Naive thymus-derived CD4-positive, alpha-beta T cell (primary cell): ENCODE measurements around the gene KLK6. TPM values are rescaled to one million over a fixed set of nuclear protein-coding genes. Genes with fewer than 3 reads are reported as not detected.

Experiments used
- ATAC-seq: fragments of 150-1000 bp; cut with Tn5 transposase; 2 replicates; pipeline ENCODE4 v1.10.0; 2021; ENCODE audit warnings: mild to moderate bottlenecking, moderate library complexity
- CTCF ChIA-PET: fragments of 350-600 bp; sonication (Branson Sonifier 250); formaldehyde crosslinking; loops from one replicate; lab custom pipeline; 2021; ENCODE audit warnings: antibody characterized with exemption; lab: Charles Lee
- POLR2A ChIA-PET: fragments of 350-600 bp; sonication (Branson Sonifier 250); formaldehyde crosslinking; loops from one replicate; lab custom pipeline; 2021; ENCODE audit warnings: antibody characterized with exemption, inconsistent platforms; lab: Charles Lee
- DNase-seq, 9 donors: peaks; one replicate each; pipeline versions ENCODE4 v3.0.0 to v3.0.0-alpha.2; 2020 to 2022; ENCODE audit warnings: mixed read lengths in 1 of 9
- H3K27ac ChIP-seq: one replicate; pipeline ENCODE4 v1.7.0; 2013; ENCODE audit warnings: mild to moderate bottlenecking, low read depth, low read length, moderate library complexity
- H3K27me3 ChIP-seq, 2 donors: one replicate each; pipeline ENCODE4 v1.7.0; 2013; ENCODE audit warnings: low read length in 2 of 2, mild to moderate bottlenecking in 2 of 2, moderate library complexity in 2 of 2; ENCODE audit not compliant: control insufficient read depth in 2 of 2, insufficient read depth in 2 of 2
- H3K36me3 ChIP-seq, 3 experiments: 1 replicate in 2 of 3; 2 replicates in 1 of 3; pipeline ENCODE4 v1.7.0; 2013; ENCODE audit warnings: low read length in 3 of 3, mild to moderate bottlenecking in 3 of 3, moderate library complexity in 1 of 3; ENCODE audit not compliant: insufficient read depth in 3 of 3, control insufficient read depth in 2 of 3
- H3K4me1 ChIP-seq, 2 donors: one replicate each; pipeline ENCODE4 v1.7.0; 2013; ENCODE audit warnings: low read length in 2 of 2, mild to moderate bottlenecking in 2 of 2, moderate library complexity in 1 of 2; ENCODE audit not compliant: control insufficient read depth in 2 of 2, insufficient read depth in 2 of 2
- H3K4me3 ChIP-seq: 2 replicates; pipeline ENCODE4 v1.7.0; 2013; ENCODE audit warnings: mild to moderate bottlenecking, low read length
- H3K9me3 ChIP-seq, 3 experiments: 1 replicate in 2 of 3; 2 replicates in 1 of 3; pipeline ENCODE4 v1.7.0; 2013; ENCODE audit warnings: low read length in 3 of 3; ENCODE audit not compliant: control insufficient read depth in 2 of 3
- H3K27ac Mint-ChIP-seq, 9 donors: one replicate each; pipeline ENCODE4 v1.8.0; 2020 to 2022; ENCODE audit warnings: mixed read lengths in 9 of 9, mild to moderate bottlenecking in 8 of 9, moderate library complexity in 5 of 9, inconsistent platforms in 2 of 9
- H3K27me3 Mint-ChIP-seq, 5 donors: one replicate each; pipeline ENCODE4 v1.8.0; 2021 to 2022; ENCODE audit warnings: mixed read lengths in 5 of 5, mild to moderate bottlenecking in 1 of 5
- H3K36me3 Mint-ChIP-seq, 5 donors: one replicate each; pipeline ENCODE4 v1.8.0; 2020 to 2022; ENCODE audit warnings: mixed read lengths in 5 of 5, mild to moderate bottlenecking in 3 of 5, inconsistent platforms in 1 of 5
- H3K4me1 Mint-ChIP-seq, 7 donors: one replicate each; pipeline ENCODE4 v1.8.0; 2020 to 2022; ENCODE audit warnings: mixed read lengths in 7 of 7, mild to moderate bottlenecking in 3 of 7, inconsistent platforms in 1 of 7
- H3K4me3 Mint-ChIP-seq, 10 donors: one replicate each; pipeline ENCODE4 v1.8.0; 2020 to 2022; ENCODE audit warnings: mild to moderate bottlenecking in 10 of 10, mixed read lengths in 10 of 10, moderate library complexity in 6 of 10, inconsistent platforms in 2 of 10
- H3K9me3 Mint-ChIP-seq, 11 donors: one replicate each; pipeline ENCODE4 v1.8.0; 2020 to 2022; ENCODE audit warnings: mixed read lengths in 11 of 11, mild to moderate bottlenecking in 4 of 11, inconsistent platforms in 1 of 11, moderate library complexity in 1 of 11
- intact Hi-C, 2 donors: fragments of 100-400 bp; cut with micrococcal nuclease; formaldehyde crosslinking; loops; one replicate each; pipeline ENCODE4 v1.15.1; 2023
- polyA plus RNA-seq, 2 donors: library from polyadenylated mRNA; unstranded; fragments of 300-500 nt; fragmentation: Illumina TruSeq; gene quantifications; one replicate each; pipeline ENCODE4 v1.2.3, GENCODE V29; 2021
- total RNA-seq, 6 experiments: library from RNA in 5 of 6; stranded (reverse) in 5 of 6; gene quantifications; 1 replicate in 5 of 6; 2 replicates in 1 of 6; pipeline ENCODE4 v1.2.3 and lab custom pipeline; 2021 to 2026

Gene KLK6
- total and polyA plus RNA-seq, 7 experiments from 2014 or later: not detected

DNA sequence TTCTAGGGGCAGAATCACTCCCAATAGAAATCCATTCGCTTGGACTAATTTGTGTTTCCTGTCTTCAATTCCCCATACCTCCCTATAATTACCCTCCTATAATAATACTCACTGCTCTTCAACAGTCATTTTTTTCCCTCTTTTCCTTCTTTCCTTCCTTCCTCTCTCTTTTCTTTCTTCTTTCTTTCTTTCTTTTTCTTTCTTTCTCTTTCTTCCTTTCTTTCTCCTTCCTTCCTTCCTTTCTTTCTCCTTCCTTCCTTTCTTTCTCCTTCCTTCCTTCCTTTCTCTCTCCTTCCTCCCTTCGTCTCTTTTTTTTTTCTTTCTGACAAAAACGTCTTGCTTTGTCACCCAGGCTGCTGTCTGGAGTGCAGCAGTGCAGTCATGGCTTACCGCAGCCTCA, 24.6 kb downstream of the KLK6 start:
- no peaks in the 10 kb centered on the region for H3K9me3 ChIP-seq
- ChIA-PET CTCF (no interaction called here), POLR2A (no interaction called here)
- DNase-seq: no peak
- H3K27ac Mint-ChIP-seq: no peak overlapping the region
- no peak overlapping the region for H3K4me3 Mint-ChIP-seq
- H3K27me3 ChIP-seq: no peaks in the 10 kb centered on the region
- no peak overlapping the region for H3K4me3 ChIP-seq
- H3K27me3 Mint-ChIP-seq: peaks cover 2 to 62% (median 53%) of the 10 kb centered on the region in 5 donors
- intact Hi-C loops: no loop called here
- peaks cover 0 to 28% (median 7%) of the 10 kb centered on the region in 11 donors for H3K9me3 Mint-ChIP-seq
- H3K4me1 ChIP-seq: no peaks in the 10 kb centered on the region
- peaks cover 0 to 8% (median 4%) of the 10 kb centered on the region in 5 donors for H3K36me3 Mint-ChIP-seq
- no peaks in the 10 kb centered on the region for H3K36me3 ChIP-seq
- ATAC-seq: no peak
- no peaks in the 10 kb centered on the region for H3K4me1 Mint-ChIP-seq
- no peak overlapping the region for H3K27ac ChIP-seq

DNA sequence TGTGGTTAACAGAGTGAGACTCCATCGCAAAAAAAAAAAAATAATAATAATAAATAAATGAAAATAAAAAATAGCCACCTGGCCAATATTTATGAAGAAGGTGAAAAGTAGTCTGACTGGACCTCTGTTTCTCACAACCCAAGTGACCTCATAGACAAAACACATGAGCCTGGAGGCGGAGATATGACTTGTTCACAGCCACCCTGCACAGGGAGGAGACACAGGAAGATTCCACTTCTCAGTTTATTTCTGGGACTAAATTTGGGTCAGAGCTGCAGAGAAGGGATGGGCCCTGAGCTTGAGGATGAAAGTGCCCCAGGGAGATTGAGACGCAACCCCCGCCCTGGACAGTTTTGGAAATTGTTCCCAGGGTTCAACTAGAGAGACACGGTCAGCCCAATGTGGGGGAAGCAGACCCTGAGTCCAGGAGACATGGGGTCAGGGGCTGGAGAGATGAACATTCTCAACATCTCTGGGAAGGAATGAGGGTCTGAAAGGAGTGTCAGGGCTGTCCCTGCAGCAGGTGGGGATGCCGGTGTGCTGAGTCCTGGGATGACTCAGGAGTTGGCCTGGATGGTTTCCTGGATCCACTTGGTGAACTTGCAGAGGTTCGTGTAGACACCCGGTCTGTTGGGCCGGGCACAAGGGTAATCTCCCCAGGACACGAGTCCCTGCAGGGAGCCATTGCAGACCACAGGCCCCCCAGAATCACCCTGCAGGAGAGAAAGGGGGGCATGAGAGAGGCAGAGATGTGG, 26.1 kb downstream of the KLK6 start:
- peaks cover 0 to 11% (median 3%) of the 10 kb centered on the region in 5 donors for H3K36me3 Mint-ChIP-seq
- intact Hi-C loops: no loop called here
- CTCF ChIA-PET: no interaction called here
- POLR2A ChIA-PET: no interaction called here
- no peak overlapping the region for H3K4me3 ChIP-seq
- H3K9me3 ChIP-seq: peaks cover 0 to 6% (median 0%) of the 10 kb centered on the region in 3 experiments
- peaks cover 2 to 58% (median 43%) of the 10 kb centered on the region in 5 donors for H3K27me3 Mint-ChIP-seq
- peaks cover 0 to 32% (median 8%) of the 10 kb centered on the region in 11 donors for H3K9me3 Mint-ChIP-seq
- no peaks in the 10 kb centered on the region for H3K27me3 ChIP-seq
- no peak overlapping the region for H3K27ac Mint-ChIP-seq
- H3K36me3 ChIP-seq: no peaks in the 10 kb centered on the region
- no peaks in the 10 kb centered on the region for H3K4me1 Mint-ChIP-seq
- H3K27ac ChIP-seq: no peak overlapping the region
- H3K4me3 Mint-ChIP-seq: no peak overlapping the region
- no peak for ATAC-seq
- no peaks in the 10 kb centered on the region for H3K4me1 ChIP-seq
- DNase-seq: no peak

DNA sequence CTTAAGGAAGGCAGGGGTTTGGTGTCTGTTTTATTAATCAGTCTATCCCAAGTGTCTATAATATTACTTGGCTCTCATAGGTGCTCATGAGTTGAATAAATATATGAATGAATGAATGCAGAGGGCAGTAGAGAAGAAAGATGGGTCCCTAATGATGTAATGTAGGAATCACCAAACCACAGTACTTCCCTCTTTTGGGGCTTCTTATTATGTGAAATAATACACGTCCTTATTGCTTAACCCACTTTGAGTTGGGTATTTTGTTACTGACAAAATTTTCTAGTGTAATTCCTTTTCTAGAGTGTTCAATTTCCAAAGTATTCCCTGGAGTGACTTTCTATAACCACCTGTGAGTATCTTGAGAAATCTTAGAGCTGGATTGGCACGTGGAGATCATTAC, 29.8 kb downstream of the KLK6 start:
- no peak overlapping the region for H3K27ac Mint-ChIP-seq
- H3K27me3 Mint-ChIP-seq: peaks cover 6 to 60% (median 49%) of the 10 kb centered on the region in 5 donors
- Histone ChIP-seq H3K27ac (no peak overlapping the region), H3K9me3 (peaks cover 0 to 6% (median 0%) of the 10 kb centered on the region in 3 experiments), H3K27me3 (no peaks in the 10 kb centered on the region), H3K4me3 (no peak overlapping the region), H3K36me3 (no peaks in the 10 kb centered on the region), H3K4me1 (no peaks in the 10 kb centered on the region)
- H3K36me3 Mint-ChIP-seq: peaks cover 0 to 11% (median 3%) of the 10 kb centered on the region in 5 donors
- no peak overlapping the region for H3K4me3 Mint-ChIP-seq
- no peaks in the 10 kb centered on the region for H3K4me1 Mint-ChIP-seq
- intact Hi-C loops: no loop called here
- H3K9me3 Mint-ChIP-seq: peaks cover 0 to 32% (median 6%) of the 10 kb centered on the region in 11 donors
- ChIA-PET CTCF (no interaction called here), POLR2A (no interaction called here)
- DNase-seq (no peak), ATAC-seq (no peak)

DNA sequence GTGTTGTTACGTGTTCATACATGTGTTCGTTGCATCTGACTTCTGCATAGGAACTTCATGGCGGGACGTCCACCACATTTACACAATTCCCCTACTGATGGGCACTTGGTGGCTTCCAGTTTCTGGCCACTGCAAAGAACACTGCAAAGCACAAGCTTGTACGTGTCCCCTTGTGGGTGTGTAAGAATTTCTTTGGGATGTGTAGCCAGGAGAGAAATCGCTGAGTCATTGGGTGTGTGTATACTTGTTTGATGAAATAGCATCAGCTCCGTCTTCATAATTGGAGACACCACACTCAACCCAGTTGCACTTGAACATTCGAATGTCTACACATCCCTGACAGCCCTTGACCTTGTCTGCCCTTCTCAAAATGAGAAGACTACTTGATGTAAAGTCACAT, 35.8 kb downstream of the KLK6 start:
- no peaks in the 10 kb centered on the region for H3K4me1 ChIP-seq
- no peak for DNase-seq
- no peak overlapping the region for H3K4me3 Mint-ChIP-seq
- H3K9me3 Mint-ChIP-seq: no peaks in the 10 kb centered on the region
- H3K36me3 Mint-ChIP-seq: no peaks in the 10 kb centered on the region
- intact Hi-C loops: no loop called here
- H3K4me1 Mint-ChIP-seq: peaks cover 0 to 11% (median 5%) of the 10 kb centered on the region in 7 donors
- H3K27ac ChIP-seq: no peak overlapping the region
- ATAC-seq: no peak
- H3K27me3 ChIP-seq: no peaks in the 10 kb centered on the region
- ChIA-PET POLR2A (no interaction called here), CTCF (no interaction called here)
- no peaks in the 10 kb centered on the region for H3K36me3 ChIP-seq
- no peak overlapping the region for H3K4me3 ChIP-seq
- H3K27ac Mint-ChIP-seq: no peak overlapping the region
- no peaks in the 10 kb centered on the region for H3K9me3 ChIP-seq
- H3K27me3 Mint-ChIP-seq: peaks cover 16 to 61% (median 43%) of the 10 kb centered on the region in 5 donors

DNA sequence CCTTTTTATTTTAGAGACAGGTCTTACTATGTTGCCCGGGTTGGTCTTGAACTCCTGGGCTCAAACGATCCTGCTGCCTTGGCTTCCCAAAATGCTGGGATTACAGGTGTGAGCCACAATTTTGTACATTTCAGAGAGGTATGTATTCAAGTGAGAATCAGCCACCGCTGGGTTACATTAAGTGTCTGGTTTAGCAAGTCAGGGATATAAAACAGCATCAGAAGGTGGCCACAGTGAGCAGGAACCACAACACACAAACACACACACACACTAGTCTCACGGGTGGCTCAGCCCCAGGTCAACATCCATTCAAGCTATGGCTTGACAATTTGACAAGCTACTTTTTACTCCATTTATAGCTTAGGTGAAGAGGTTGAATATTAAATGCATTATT, 36.7 kb downstream of the KLK6 start:
- H3K27ac Mint-ChIP-seq: no peak overlapping the region
- no peaks in the 10 kb centered on the region for H3K36me3 ChIP-seq
- ATAC-seq: no peak
- intact Hi-C loops: no loop called here
- no peaks in the 10 kb centered on the region for H3K4me1 ChIP-seq
- H3K4me3 Mint-ChIP-seq: no peak overlapping the region
- H3K9me3 Mint-ChIP-seq: no peaks in the 10 kb centered on the region
- ChIA-PET CTCF (no interaction called here), POLR2A (no interaction called here)
- no peak overlapping the region for H3K27ac ChIP-seq
- peaks cover 0 to 11% (median 5%) of the 10 kb centered on the region in 7 donors for H3K4me1 Mint-ChIP-seq
- no peaks in the 10 kb centered on the region for H3K36me3 Mint-ChIP-seq
- H3K9me3 ChIP-seq: no peaks in the 10 kb centered on the region
- H3K27me3 ChIP-seq: no peaks in the 10 kb centered on the region
- peaks cover 16 to 64% (median 53%) of the 10 kb centered on the region in 5 donors for H3K27me3 Mint-ChIP-seq
- no peak overlapping the region for H3K4me3 ChIP-seq
- no peak for DNase-seq

DNA sequence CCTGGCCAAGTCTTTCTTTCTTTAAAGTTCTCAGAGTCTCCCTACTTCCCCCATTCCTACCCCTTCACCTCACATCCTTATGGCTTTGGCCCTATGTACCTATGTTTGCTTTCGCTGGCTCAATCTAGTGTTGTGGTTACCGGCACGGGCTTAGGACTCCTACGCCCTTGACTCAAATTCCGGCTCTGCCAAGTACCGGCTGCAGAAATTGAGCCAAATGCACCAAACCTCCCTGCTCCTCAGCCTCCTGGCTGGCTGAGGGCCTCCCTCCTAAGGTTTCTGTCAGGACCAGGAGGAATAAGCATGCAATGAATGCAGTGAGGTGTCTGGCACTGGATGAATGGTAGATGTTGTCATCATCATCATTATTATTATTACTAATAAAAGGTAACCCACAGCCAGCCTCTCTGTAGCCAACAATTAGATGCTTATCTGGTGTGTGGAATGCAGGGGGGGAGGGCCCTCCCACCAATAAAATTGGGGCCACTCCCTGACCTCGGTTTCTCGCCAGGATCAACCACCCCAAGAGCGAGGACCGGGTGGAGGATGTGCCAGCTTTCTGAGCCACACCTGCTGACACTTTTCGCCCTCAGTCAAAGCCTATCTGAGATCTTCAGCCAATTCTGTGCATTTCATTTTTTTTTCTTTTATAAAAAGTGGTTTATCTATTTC, 37.2 kb downstream of the KLK6 start:
- H3K27me3 Mint-ChIP-seq: peaks cover 16 to 68% (median 58%) of the 10 kb centered on the region in 5 donors

More for the DNA sequence above, 37.2 kb downstream of the KLK6 start:
- CTCF ChIA-PET: no interaction called here
- Histone ChIP-seq H3K36me3 (no peaks in the 10 kb centered on the region), H3K4me1 (no peaks in the 10 kb centered on the region), H3K27ac (no peak overlapping the region), H3K9me3 (no peaks in the 10 kb centered on the region), H3K27me3 (no peaks in the 10 kb centered on the region), H3K4me3 (no peak overlapping the region)
- no peak overlapping the region for H3K27ac Mint-ChIP-seq
- H3K4me3 Mint-ChIP-seq: no peak overlapping the region
- intact Hi-C loops: no loop called here
- no peaks in the 10 kb centered on the region for H3K9me3 Mint-ChIP-seq
- DNase-seq: no peak
- POLR2A ChIA-PET: no interaction called here
- ATAC-seq: no peak
- H3K36me3 Mint-ChIP-seq: no peaks in the 10 kb centered on the region
- H3K4me1 Mint-ChIP-seq: peaks cover 0 to 11% (median 5%) of the 10 kb centered on the region in 7 donors
